GM21528 (cell line): Measurements from ENCODE around the gene RILPL2.
"Not testable (repeated sequence)": the region's sequence is repeated elsewhere in the genome, so short reads cannot be mapped to it uniquely, and the experiment has no call there.

Source experiments
- ATAC-seq: cut with Tn5 transposase; IDR thresholded peaks from one replicate; pipeline ENCODE4 v1.9.1; 2021; ENCODE audit warnings: mild to moderate bottlenecking, moderate library complexity; ENCODE audit not compliant: unreplicated experiment, low FRiP score

RILPL2 gene

DNA sequence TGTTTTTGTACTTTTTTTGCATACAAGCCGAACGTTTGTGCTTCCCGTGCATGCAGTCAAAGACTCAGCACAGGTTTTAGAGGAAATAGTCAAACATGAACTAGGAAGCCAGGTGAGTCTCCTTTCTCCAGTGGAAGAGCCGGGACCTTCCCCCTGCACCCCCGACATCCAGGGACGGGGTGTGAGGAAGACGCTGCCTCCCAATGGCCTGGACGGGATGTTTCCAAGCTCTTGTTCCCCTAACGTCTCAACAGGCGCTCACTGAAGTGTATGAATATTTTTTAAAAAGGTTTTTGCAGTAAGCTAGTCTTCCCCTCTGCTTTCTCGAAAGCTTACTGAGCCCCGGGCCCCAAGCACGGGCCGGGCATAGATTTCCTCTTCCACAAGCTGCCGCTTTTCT is 28.6 kb downstream of the RILPL2 start:
- not testable (repeated sequence) for ATAC-seq

DNA sequence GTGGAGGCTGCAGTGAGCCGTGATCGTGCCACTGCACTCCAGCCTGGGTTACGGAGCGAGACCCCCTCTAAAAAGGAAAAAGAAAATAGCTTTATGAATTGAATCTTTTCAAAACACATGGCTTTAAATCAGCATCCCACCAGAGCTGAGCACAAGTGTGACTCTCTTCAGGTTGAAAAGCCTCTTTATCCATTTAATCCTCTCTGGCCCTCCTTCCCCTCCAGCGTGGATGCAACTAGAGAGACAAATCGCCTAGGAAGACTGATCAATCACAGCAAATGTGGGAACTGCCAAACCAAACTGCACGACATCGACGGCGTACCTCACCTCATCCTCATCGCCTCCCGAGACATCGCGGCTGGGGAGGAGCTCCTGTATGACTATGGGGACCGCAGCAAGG is 29.2 kb downstream of the RILPL2 start:
- ATAC-seq: not testable (repeated sequence)

- ATAC-seq: no peak
These were observed 31.9 kb downstream of the RILPL2 start for GRCh38 chr12:123404581-123404980.

DNA sequence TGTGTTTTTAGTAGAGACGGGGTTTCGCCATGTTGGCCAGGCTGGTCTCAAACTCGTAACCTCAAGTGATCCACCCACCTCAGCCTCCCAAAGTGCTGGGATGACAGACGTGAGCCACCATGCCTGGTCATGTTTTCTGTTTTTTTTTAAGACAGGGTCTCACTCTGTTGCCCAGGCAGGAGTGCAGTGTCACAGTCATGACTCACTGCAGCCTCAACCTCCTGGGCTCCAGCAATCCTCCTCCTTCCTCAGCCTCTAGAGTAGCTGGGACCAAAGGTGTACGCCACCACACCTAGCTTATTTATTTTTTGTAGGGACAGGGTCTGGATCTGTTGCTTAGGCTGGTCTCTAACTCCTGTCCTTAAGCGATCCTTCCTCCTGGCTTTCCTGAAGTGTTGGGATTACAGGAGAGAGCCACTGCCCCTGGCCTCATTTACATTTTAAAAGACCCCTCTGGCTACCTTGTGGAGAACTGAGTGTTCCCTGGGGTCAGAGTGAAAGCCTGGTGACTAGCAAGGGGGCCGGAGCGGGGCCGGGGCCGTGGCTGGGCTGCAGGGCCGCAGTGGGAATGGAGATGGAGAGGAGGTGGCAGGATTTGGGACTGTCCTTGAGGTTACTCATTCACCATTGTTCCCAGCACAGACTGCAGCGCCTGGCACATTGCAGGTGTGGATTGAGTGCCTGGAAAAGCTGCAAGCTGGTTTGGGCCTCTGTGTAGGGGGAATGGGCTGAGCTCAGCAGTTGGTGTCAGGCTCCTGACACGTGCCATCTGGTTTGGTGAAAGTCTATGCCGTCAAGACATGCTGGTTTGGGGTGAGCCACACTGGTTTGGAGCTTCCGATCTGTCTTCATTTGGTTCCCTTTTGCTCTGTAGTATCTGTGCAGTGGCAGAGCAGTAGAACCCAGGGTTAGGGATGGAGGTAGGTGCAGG is 34.5 kb downstream of the RILPL2 start:
- ATAC-seq: no peak

- no peak for ATAC-seq
These were observed 37.2 kb downstream of the RILPL2 start for GRCh38 chr12:123399255-123399617.

DNA sequence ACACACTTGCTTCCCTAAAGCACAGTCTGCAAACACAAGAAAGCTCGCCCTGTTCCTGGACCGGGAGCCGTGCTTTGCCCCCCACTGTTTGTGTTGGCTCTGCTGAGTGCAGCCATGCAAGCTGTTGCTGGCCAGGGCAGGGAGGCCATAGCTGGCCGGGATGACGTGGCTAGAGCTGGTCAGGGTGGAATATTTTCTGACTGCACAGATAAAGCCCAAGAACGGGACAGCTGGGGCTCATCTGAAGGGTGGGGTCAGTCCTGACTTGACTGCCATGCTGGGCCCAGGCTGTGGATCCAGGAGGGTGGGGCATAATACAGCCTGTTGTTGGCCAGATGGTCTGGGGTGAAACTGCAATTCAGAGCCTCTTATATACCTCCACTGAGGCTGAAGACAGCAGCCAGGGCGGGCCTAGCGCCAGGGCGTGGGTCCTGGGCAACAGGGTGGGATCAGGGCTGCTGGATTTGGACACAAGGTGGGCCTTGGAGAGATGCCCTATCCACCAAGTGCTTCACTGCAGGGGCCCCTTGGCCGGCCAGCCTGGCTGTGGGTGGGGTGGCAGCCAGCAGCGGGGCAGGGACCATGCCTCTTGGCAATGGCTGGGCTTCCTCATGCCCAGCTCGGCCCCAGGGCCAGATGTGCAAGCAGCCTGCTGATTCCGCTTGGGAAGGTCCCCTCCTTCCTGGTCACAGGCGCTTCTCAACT is 37.8 kb downstream of the RILPL2 start:
- ATAC-seq: no peak

- ATAC-seq: no peak
These were observed 38.3 kb downstream of the RILPL2 start for GRCh38 chr12:123398177-123398549.

DNA sequence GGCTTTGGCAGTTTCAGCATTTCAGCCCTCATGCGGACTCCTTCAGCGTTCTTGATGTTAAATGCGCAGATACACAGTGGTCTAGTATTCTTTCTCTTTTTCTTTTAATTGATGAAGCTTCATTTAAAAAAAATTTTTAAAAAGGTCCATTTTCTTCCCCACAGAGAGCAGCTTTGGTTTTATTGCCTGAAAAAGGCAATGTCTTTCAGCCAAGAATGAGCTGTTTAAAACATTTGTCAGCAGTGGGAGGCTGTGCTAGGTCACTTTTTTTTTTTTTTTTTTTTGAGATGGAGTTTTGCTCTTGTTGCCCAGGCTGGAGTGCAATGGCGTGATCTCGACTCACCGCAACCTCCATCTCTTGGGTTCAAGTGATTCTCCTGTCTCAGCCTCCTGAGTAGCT is 39.1 kb downstream of the RILPL2 start:
- ATAC-seq: no peak

GRCh38 chr12:123396954-123397353 is 39.5 kb downstream of the RILPL2 start:
- ATAC-seq: no peak

DNA sequence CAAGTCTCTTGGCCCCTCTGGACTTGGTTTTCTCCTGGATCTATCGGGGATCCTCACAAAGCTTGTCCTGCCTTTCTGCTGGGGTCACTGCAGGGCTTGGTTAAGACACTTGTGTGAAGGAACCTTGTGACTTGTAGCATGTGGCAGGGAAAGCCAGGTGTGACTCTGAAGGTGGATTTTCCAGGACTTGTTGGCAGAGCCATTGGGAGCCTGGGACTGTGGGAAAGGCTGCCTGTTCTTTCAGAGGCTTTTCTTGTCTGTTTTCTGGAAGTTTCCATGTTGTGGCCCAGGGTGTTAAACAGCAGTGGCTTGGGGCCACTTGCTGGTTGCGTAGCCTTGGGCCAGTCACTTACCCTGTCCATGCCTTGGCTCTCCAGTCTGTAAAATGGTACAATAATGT is 39.9 kb downstream of the RILPL2 start:
- no peak for ATAC-seq

DNA sequence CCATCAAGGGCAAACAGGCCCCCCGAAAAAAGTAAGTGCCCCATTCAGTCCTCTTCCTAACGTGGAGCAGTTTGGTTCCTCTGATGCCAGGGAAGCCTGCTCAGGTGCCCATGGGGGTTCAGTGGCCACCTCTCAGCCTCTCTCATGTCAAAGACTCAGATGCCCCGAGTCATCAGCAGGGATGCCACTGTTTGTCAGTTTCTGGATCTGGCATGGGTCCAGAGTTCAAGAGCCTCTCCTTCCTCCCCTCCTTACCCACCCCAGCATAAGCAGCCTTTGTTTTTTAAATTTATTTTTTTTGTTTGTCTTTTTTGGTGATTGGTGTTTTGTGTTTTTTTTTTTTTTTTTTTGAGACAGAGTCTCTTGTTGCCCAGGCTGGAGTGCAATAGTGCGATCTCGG is 41.2 kb downstream of the RILPL2 start:
- no peak for ATAC-seq

DNA sequence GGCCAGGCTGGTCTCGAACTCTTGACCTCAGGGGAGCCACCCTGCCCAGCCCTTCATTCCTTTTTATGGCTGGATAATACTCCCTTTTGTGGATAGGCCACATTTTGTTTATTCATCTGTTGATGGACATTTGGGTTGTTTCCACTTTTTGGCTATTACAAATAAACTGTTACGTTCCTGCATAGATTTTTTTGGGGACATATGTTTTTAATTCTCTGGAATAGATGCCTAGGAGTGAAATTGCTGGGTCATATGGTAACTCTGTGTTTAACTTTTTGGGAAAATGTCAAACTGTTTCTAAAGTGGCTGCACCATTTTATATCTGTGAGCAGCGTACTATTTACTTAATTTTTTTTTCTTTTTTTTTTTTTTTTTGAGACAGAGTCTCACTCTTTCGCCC is 42.7 kb downstream of the RILPL2 start:
- no peak for ATAC-seq

GRCh38 chr12:123391546-123392343 is 44.7 kb downstream of the RILPL2 start:
- no peak for ATAC-seq

DNA sequence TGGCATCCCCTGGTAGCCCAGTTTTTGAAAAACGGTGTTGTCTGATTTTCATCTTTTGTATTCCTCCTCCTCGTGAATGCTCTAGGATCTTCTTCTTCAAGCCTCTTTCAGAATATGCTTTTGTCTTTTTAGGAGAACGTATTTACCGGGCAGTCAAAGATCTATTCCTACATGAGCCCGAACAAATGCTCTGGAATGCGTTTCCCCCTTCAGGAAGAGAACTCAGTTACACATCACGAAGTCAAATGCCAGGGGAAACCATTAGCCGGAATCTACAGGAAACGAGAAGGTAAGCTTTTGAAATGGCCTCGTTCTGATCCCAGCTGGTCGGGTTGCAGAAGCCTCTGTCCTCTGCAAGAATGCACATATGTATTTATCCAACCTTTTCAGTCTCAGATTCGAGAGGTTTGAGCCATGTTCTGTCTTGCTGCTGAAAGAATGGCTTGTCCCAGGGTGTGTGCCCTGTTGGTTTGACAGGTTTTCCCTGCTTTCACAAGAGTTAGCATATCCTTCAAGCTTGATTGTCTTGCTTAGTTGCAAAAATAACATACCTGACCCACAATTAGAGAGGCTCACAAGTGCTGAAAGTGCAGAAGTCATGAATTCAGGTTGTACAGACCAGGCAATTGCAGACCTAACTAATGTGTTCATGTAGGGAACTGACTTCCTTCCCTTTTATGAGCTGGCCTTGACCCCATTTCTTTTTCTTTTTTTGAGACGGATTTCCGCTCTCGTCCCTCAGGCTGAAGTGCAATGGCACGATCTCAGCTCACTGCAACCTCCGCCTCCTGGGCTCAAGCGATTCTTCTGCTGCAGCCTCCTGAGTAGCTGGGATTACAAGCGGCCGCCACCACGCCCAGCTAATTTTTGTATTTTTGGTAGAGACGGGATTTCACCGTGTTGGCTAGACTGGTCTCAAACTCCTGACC is 45.7 kb downstream of the RILPL2 start:
- ATAC-seq: no peak

- peak; percentile 11 for ATAC-seq
These were observed 46.7 kb downstream of the RILPL2 start for GRCh38 chr12:123389560-123390351.

DNA sequence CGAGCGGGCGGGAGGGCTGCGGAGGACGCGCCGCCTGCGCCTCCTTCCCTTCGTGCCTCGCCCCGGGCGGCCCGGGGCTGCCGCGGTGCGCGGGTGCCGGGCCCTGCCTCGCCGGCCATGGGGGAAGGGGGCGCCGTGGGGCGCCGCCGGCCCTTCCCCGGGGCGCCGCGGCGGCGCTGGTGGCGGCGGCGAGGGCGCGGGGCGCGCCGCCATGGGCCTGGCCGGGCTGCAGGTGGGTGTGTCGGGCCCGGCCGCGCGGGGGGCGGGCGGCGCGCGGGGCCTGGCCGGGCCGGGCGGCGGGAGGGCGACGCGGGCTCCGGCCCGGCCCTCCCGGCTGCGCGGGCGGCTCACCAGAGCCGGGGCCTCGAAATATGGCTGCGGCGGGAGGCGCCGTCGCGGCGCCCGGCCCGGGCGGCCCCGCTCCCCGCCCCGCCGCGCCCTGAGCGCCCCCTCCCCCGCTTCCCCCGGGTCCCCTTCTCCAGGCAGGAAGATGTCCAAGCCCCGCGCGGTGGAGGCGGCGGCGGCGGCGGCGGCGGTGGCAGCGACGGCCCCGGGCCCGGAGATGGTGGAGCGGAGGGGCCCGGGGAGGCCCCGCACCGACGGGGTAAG is 47.4 kb downstream of the RILPL2 start:
- ATAC-seq: peak; percentile 27

DNA sequence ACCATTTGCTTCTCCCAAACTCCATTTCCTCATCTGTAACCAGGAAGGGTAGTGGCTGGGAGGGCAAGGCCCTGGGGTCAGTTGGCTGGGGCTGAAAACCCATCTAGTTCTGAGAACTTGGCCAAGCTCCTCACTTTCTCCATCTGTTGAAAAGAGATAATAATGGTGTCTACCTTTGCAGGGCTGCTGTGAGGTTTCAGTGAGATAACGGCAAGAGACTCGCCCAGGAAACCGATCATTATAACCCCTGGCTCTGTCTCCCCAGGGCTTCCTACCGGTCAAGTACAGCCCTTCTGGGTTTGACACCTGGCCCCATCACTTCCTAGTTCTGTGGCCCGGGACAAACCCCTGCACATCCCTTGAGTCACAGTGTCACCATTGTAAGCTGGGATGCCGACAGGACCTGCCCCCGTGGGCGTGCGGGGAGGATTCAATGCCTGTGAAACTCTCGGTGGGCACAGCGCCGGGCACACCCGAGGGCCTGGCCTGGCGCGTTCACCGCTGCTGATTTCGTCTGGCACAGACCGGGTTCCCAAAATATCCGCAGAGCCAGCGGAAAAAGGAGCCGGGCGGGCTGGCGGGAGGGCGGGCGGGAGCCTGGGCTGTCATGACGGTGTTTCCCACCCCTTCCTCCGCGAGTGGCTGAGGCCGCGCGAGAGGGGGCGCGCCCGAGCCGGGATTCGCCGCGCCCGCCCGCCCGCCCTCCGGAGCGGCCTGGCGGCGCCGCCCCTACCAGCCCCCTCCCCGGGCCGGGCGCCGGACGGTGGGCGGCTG is 48.1 kb downstream of the RILPL2 start:
- ATAC-seq: peak; percentile 43
